Measurements from ENCODE around the gene CCDC181. TPM values are rescaled to one million over a fixed set of nuclear protein-coding genes. Genes with fewer than 3 reads are reported as not detected.

Gene CCDC181
- total RNA-seq: 0.59 and 1.4 TPM in 2 replicates

GRCh38 chr1:169427081-169427641 lies at the start of gene CCDC181:
TSS of gene CCDC181 (minus strand) at chr1:169427474. CDS start at chr1:169424927, 2,547 bp downstream.

GRCh38 chr1:169367686-169368405 lies 59.4 kb downstream of the CCDC181 start, which contains the start of the genes BLZF1 and NME7:
TSS of gene BLZF1 (plus strand) at chr1:169368195. CDS start at chr1:169369523, 1,328 bp downstream.
TSS of gene NME7 (minus strand) at chr1:169367797. CDS start at chr1:169367710, 87 bp downstream.

Other genes starting within 250 kb of the CCDC181 start
- gene NME7, start 59.7 kb downstream of the CCDC181 start, total RNA-seq: 28.1 and 34.7 TPM in 2 replicates
- gene BLZF1, start 59.3 kb downstream of the CCDC181 start, total RNA-seq: 40.4 and 48.6 TPM in 2 replicates
- gene SLC19A2, start 58.5 kb upstream of the CCDC181 start, total RNA-seq: 19.3 and 21.4 TPM in 2 replicates
- under 0.01 and 0.09 TPM in 2 replicates for gene F5, start 159.0 kb upstream of the CCDC181 start, total RNA-seq
- not detected in 2 replicates for gene SELP, start 202.7 kb upstream of the CCDC181 start, total RNA-seq

Data from smooth muscle cell of the umbilical artery (primary cell).